Liver (tissue), 3 donors: ENCODE measurements around the gene NOPCHAP1.
"Not testable (repeated sequence)": the region's sequence is repeated elsewhere in the genome, so short reads cannot be mapped to it uniquely, and the experiment has no call there.

Experiments
- GABPA ChIP-seq, 2 donors: IDR thresholded peaks in 1 of 2; conservative IDR thresholded peaks in 1 of 2; 2 replicates each; pipeline ENCODE4 v1.6.1; 2016; ENCODE audit warnings: antibody characterized with exemption in 2 of 2, mild to moderate bottlenecking in 1 of 2, moderate library complexity in 1 of 2
- HNF4A ChIP-seq, 2 donors: conservative IDR thresholded peaks; 2 replicates each; pipeline ENCODE4 v1.6.1; 2016; ENCODE audit warnings: antibody characterized with exemption in 2 of 2, mild to moderate bottlenecking in 2 of 2
- NR2F2 ChIP-seq: IDR thresholded peaks from 2 replicates; pipeline ENCODE4 v1.6.1; 2016; ENCODE audit warnings: antibody characterized with exemption
- YY1 ChIP-seq: IDR thresholded peaks from 2 replicates; pipeline ENCODE4 v1.6.1; 2016; ENCODE audit warnings: antibody characterized with exemption, mild to moderate bottlenecking
- TF ChIP-seq, protein P1 (sequence below): fragments of 150-350 bp; IDR thresholded peaks from 2 replicates; pipeline ENCODE4 v1.5.1; 2017; ENCODE audit warnings: improper control_type of control experiment, low read depth, low read length; ENCODE audit not compliant: missing input control
- TF ChIP-seq, protein P2 (sequence below): IDR thresholded peaks from 2 replicates; pipeline ENCODE4 v1.6.1; 2016; ENCODE audit warnings: antibody characterized with exemption
- donor health status: healthy.
- donor health status: healthy.

DNA sequence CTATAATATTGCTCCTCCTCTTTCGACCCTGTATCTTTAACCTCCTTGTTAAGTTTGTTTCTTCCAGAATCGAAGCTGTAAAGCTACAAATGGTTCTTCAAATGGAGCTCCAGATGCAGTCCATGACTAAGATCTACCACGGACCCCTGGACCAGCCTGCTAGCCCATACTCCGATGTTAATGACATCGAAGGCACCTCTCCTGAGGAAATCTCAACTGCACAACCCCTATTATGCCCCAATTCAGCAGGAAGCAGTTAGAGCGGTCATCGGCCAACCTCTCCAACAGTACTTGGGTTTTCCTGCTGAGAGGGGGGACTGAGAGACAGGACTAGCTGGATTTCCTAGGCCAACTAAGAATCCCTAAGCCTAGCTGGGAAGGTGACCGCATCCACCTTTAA, 42.7 kb upstream of the NOPCHAP1 start:
- TF ChIP-seq, protein P1, sequence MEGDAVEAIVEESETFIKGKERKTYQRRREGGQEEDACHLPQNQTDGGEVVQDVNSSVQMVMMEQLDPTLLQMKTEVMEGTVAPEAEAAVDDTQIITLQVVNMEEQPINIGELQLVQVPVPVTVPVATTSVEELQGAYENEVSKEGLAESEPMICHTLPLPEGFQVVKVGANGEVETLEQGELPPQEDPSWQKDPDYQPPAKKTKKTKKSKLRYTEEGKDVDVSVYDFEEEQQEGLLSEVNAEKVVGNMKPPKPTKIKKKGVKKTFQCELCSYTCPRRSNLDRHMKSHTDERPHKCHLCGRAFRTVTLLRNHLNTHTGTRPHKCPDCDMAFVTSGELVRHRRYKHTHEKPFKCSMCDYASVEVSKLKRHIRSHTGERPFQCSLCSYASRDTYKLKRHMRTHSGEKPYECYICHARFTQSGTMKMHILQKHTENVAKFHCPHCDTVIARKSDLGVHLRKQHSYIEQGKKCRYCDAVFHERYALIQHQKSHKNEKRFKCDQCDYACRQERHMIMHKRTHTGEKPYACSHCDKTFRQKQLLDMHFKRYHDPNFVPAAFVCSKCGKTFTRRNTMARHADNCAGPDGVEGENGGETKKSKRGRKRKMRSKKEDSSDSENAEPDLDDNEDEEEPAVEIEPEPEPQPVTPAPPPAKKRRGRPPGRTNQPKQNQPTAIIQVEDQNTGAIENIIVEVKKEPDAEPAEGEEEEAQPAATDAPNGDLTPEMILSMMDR: not testable (repeated sequence)
- TF ChIP-seq, protein P2, sequence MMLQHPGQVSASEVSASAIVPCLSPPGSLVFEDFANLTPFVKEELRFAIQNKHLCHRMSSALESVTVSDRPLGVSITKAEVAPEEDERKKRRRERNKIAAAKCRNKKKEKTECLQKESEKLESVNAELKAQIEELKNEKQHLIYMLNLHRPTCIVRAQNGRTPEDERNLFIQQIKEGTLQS: not testable (repeated sequence)
- not testable (repeated sequence) for TF ChIP-seq GABPA (IDR thresholded peaks at IDR 0.05 in 1 of 2, conservative IDR thresholded peaks at IDR 0.05 in 1 of 2); YY1; HNF4A (conservative IDR thresholded peaks at IDR 0.05); NR2F2
